Endothelial cell of umbilical vein (primary cell): ENCODE data around the gene CTNS.

Experiments
- POLR2A ChIP-seq: IDR thresholded peaks from 2 replicates; pipeline ENCODE4 v1.6.1; 2012; ENCODE audit warnings: low read depth, mild to moderate bottlenecking, control low read depth, low read length
- TF ChIP-seq, protein P1 (sequence below), 2 donors: IDR thresholded peaks; 1 replicate in 1 of 2; 2 replicates in 1 of 2; pipeline ENCODE4 v1.5.1; 2011; ENCODE audit warnings: low read length in 2 of 2, mild to moderate bottlenecking in 2 of 2, moderate library complexity in 2 of 2, control low read depth in 1 of 2, inconsistent platforms in 1 of 2, low read depth in 1 of 2; ENCODE audit not compliant: insufficient read depth in 1 of 2; ENCODE audit errors: extremely low read depth in 1 of 2

DNA sequence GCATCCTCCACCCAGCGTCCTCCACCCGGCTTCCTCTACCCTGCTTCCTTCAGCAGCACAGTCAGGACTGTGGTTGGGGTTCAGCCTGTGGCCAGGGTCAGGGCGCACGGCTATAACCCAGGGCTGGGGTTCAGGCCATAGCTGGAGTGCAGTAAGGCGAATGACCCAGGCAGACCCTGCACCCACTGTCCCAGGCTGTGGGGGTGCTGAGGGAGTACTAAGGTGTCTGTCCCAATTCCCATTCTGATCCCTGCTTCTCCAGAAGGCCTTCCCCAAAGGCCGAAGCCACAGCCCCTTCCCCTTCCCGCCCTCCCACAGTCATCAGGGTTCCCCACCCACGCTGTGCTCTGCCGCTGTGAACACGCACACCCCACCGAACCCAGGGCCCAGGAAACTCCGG lies 44.5 kb downstream of the CTNS start:
- TF ChIP-seq POLR2A = no peak
- TF ChIP-seq, protein P1, sequence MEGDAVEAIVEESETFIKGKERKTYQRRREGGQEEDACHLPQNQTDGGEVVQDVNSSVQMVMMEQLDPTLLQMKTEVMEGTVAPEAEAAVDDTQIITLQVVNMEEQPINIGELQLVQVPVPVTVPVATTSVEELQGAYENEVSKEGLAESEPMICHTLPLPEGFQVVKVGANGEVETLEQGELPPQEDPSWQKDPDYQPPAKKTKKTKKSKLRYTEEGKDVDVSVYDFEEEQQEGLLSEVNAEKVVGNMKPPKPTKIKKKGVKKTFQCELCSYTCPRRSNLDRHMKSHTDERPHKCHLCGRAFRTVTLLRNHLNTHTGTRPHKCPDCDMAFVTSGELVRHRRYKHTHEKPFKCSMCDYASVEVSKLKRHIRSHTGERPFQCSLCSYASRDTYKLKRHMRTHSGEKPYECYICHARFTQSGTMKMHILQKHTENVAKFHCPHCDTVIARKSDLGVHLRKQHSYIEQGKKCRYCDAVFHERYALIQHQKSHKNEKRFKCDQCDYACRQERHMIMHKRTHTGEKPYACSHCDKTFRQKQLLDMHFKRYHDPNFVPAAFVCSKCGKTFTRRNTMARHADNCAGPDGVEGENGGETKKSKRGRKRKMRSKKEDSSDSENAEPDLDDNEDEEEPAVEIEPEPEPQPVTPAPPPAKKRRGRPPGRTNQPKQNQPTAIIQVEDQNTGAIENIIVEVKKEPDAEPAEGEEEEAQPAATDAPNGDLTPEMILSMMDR (IDR thresholded peaks at IDR 0.05; ENCODE audit: extremely low read depth in 1 of 2, insufficient read depth in 1 of 2, low read depth in 1 of 2, low read length in 2 of 2) = no peak
